Measurements from ENCODE around the gene HHATL. TPM values are rescaled to one million over a fixed set of nuclear protein-coding genes. Genes with fewer than 3 reads are reported as not detected.

Gene HHATL
- total and polyA plus RNA-seq, 4 donors, result 1.4 to 1.5 TPM; not detected in 2

DNA sequence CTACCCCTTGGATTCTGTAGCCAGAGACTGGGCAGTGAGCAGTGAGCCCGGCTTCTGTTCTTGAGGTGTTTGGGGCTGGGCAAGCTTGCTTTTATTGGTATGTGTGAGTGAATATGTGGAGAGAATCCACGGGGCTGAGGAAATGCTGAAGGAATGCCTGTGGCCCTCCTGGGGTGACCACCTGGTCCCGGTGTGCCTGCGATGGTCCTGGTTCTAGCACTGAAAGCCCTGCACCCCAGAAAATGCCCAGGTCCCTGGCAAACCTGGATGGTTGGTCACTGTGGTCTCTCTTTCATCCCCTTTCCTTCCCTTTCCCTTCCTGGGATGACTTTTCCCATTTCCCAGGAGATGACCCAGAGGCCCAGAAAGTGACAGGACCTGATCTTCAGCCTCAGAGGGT, 44.9 kb downstream of the HHATL start:
- peaks cover 0 to 2% of the 10 kb centered on the region in 2 donors for H3K36me3 ChIP-seq (ENCODE audit: control insufficient read depth in 1 of 2, insufficient read depth in 2 of 2, low read length in 1 of 2)
- no peak for DNase-seq
- no peaks in the 10 kb centered on the region for H3K27me3 ChIP-seq (ENCODE audit: control insufficient read depth in 1 of 2, insufficient read depth in 2 of 2, low read length in 1 of 2)
- no peak for ATAC-seq (ENCODE audit: low FRiP score)
- H3K4me3 ChIP-seq (ENCODE audit: low read length in 2 of 2), result no peak overlapping the region
- H3K9me3 ChIP-seq (ENCODE audit: control insufficient read depth, low read length), result no peaks in the 10 kb centered on the region
- no peak overlapping the region for H3K27ac ChIP-seq (ENCODE audit: low read depth in 1 of 2, low read length in 2 of 2)
- no peaks in the 10 kb centered on the region for H3K4me1 ChIP-seq (ENCODE audit: control insufficient read depth in 1 of 2, insufficient read depth in 2 of 2, low read length in 2 of 2)
- 76 to 82% methylated on average over 4 of the region's 4 CpGs for WGBS, 2 donors
- intact Hi-C loops (cut with DNase I), result no loop called here

DNA sequence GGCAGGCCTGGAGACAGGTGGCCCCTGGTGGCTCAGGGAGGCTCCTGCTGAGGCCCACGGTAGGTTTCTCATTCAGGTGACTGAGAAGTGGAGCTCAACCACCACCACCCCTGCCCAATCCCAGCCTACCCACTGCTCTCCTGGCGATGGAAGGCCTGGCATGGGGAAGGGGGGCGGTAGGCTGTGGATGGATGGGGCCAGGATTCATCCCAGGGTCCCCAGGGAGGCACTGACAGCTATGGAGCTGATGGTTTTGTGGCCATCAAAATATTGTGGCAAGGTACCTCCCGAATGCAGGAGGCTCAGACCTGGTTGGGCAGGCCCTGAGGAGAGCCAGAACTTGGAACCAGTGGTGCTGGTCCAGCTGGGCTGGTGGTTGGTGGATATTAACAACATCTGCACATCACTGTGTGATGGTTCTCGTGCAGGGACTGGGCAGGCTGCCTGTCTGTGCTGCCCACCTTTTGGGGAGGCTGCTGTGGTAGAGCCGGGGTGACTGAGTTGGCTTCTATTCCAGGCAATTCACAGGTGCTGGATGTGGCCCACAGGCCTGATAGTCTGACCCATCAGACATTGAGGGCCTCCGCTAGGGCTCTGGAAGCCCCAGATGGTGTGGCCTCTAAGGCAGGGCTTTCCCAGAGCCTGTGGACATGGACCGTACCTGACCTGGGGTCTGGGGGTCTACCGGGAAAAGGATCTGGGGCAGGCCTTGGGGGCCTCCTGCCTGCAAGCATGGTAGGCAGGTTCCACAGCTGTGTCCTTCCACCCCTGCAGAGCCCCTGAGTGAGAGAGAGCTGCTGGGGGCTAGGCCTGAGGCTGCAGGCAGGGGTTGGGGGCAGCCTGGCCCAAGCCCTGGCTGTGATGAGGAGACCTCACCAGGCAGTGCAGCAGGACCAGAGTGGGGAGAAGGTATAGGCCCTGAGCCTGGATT, 45.7 kb downstream of the HHATL start:
- Histone ChIP-seq H3K27me3 (ENCODE audit: control insufficient read depth in 1 of 2, insufficient read depth in 2 of 2, low read length in 1 of 2) (no peaks in the 10 kb centered on the region), H3K4me3 (ENCODE audit: low read length in 2 of 2) (no peak overlapping the region), H3K27ac (ENCODE audit: low read depth in 1 of 2, low read length in 2 of 2) (peak overlapping the region in 1 of 2 donors; percentile 13), H3K4me1 (ENCODE audit: control insufficient read depth in 1 of 2, insufficient read depth in 2 of 2, low read length in 2 of 2) (no peaks in the 10 kb centered on the region), H3K9me3 (ENCODE audit: control insufficient read depth, low read length) (no peaks in the 10 kb centered on the region), H3K36me3 (ENCODE audit: control insufficient read depth in 1 of 2, insufficient read depth in 2 of 2, low read length in 1 of 2) (peaks cover 0 to 2% of the 10 kb centered on the region in 2 donors)
- ATAC-seq (ENCODE audit: low FRiP score), result no peak
- intact Hi-C loops (cut with DNase I), result no loop called here
- 70 to 74% methylated on average over 9 of the region's 9 CpGs for WGBS, 2 donors
- no peak for DNase-seq

- no peak for ATAC-seq (ENCODE audit: low FRiP score)
These were observed 46.5 kb downstream of the HHATL start for GRCh38 chr3:42655980-42656679.

GRCh38 chr3:42655331-42655888, 47.2 kb downstream of the HHATL start:
- DNase-seq (peak in 1 of 2 donors; percentile 66), ATAC-seq (ENCODE audit: low FRiP score) (no peak)
- H3K27me3 ChIP-seq (ENCODE audit: control insufficient read depth in 1 of 2, insufficient read depth in 2 of 2, low read length in 1 of 2), result no peaks in the 10 kb centered on the region
- intact Hi-C loops (cut with DNase I), result loop anchor here in 1 of 2 donors (2.0 kb wide), 1 partner anchor 87 kb away; no protein-coding TSS in a partner anchor
- peaks cover 0 to 2% of the 10 kb centered on the region in 2 donors for H3K36me3 ChIP-seq (ENCODE audit: control insufficient read depth in 1 of 2, insufficient read depth in 2 of 2, low read length in 1 of 2)
- no peaks in the 10 kb centered on the region for H3K9me3 ChIP-seq (ENCODE audit: control insufficient read depth, low read length)
- WGBS, 2 donors, result 7% methylated on average over 4 of the region's 4 CpGs
- peak overlapping the region in 1 of 2 donors; percentile 90 for H3K27ac ChIP-seq (ENCODE audit: low read depth in 1 of 2, low read length in 2 of 2)
- H3K4me1 ChIP-seq (ENCODE audit: control insufficient read depth in 1 of 2, insufficient read depth in 2 of 2, low read length in 2 of 2), result no peaks in the 10 kb centered on the region
- peak overlapping the region; percentile 51 to 68 for H3K4me3 ChIP-seq (ENCODE audit: low read length in 2 of 2)

More at GRCh38 chr3:42655980-42656679, 46.5 kb downstream of the HHATL start:
- intact Hi-C loops (cut with DNase I), result loop anchor here in 1 of 2 donors (2.0 kb wide), 1 partner anchor 87 kb away; no protein-coding TSS in a partner anchor
- Histone ChIP-seq H3K9me3 (ENCODE audit: control insufficient read depth, low read length) (no peaks in the 10 kb centered on the region), H3K27ac (ENCODE audit: low read depth in 1 of 2, low read length in 2 of 2) (peak overlapping the region in 1 of 2 donors; percentile 90), H3K36me3 (ENCODE audit: control insufficient read depth in 1 of 2, insufficient read depth in 2 of 2, low read length in 1 of 2) (peaks cover 0 to 2% of the 10 kb centered on the region in 2 donors), H3K27me3 (ENCODE audit: control insufficient read depth in 1 of 2, insufficient read depth in 2 of 2, low read length in 1 of 2) (no peaks in the 10 kb centered on the region), H3K4me1 (ENCODE audit: control insufficient read depth in 1 of 2, insufficient read depth in 2 of 2, low read length in 2 of 2) (no peaks in the 10 kb centered on the region), H3K4me3 (ENCODE audit: low read length in 2 of 2) (no peak overlapping the region)
- 64 to 66% methylated on average over 6 of the region's 6 CpGs for WGBS, 2 donors
- DNase-seq, result peak in 1 of 2 donors; percentile 76

GRCh38 chr3:42654331-42655201, 48.0 kb downstream of the HHATL start:
- DNase-seq (peak; percentile 81 to 91), ATAC-seq (ENCODE audit: low FRiP score) (peak; percentile 43)
- Histone ChIP-seq H3K27ac (ENCODE audit: low read depth in 1 of 2, low read length in 2 of 2) (peak overlapping the region; percentile 90 to 93), H3K36me3 (ENCODE audit: control insufficient read depth in 1 of 2, insufficient read depth in 2 of 2, low read length in 1 of 2) (peaks cover 0 to under 1% of the 10 kb centered on the region in 2 donors), H3K4me3 (ENCODE audit: low read length in 2 of 2) (peak overlapping the region; percentile 51 to 68), H3K4me1 (ENCODE audit: control insufficient read depth in 1 of 2, insufficient read depth in 2 of 2, low read length in 2 of 2) (no peaks in the 10 kb centered on the region), H3K27me3 (ENCODE audit: control insufficient read depth in 1 of 2, insufficient read depth in 2 of 2, low read length in 1 of 2) (no peaks in the 10 kb centered on the region), H3K9me3 (ENCODE audit: control insufficient read depth, low read length) (no peaks in the 10 kb centered on the region)
- intact Hi-C loops (cut with DNase I), result loop anchor here (2.0 to 5.0 kb wide), 2 partner anchors 52 to 88 kb away; partner anchors contain the start of gene NKTR (in 1 of the 2)
- 1% methylated on average over 42 to 94 of the region's 94 CpGs for WGBS, 2 donors

- H3K9me3 ChIP-seq (ENCODE audit: control insufficient read depth, low read length), result no peaks in the 10 kb centered on the region
- peak; percentile 57 for ATAC-seq (ENCODE audit: low FRiP score)
- peaks cover 0 to under 1% of the 10 kb centered on the region in 2 donors for H3K4me1 ChIP-seq (ENCODE audit: control insufficient read depth in 1 of 2, insufficient read depth in 2 of 2, low read length in 2 of 2)
- no peaks in the 10 kb centered on the region for H3K27me3 ChIP-seq (ENCODE audit: control insufficient read depth in 1 of 2, insufficient read depth in 2 of 2, low read length in 1 of 2)
- H3K36me3 ChIP-seq (ENCODE audit: control insufficient read depth in 1 of 2, insufficient read depth in 2 of 2, low read length in 1 of 2), result no peaks in the 10 kb centered on the region
- peak; percentile 88 to 92 for DNase-seq
- intact Hi-C loops (cut with DNase I), result loop anchor here (2.0 to 5.0 kb wide), 3 partner anchors 51 to 91 kb away; partner anchors contain the start of gene NKTR (in 1 of the 2)
- H3K27ac ChIP-seq (ENCODE audit: low read depth in 1 of 2, low read length in 2 of 2), result peak within 1 kb of the TSS; percentile 93 to 94
- peak within 1 kb of the TSS; percentile 51 to 68 for H3K4me3 ChIP-seq (ENCODE audit: low read length in 2 of 2)
- WGBS, 2 donors, result 1% methylated on average over 21 to 31 of the region's 31 CpGs
These were observed 48.9 kb downstream of the HHATL start, which contains the start of gene ZBTB47 for GRCh38 chr3:42653560-42654330. ZBTB47 (plus strand) TSS chr3:42653697; CDS start chr3:42658356, 4,659 bp downstream.

- peaks cover 0 to 2% of the 10 kb centered on the region in 2 donors for H3K4me1 ChIP-seq (ENCODE audit: control insufficient read depth in 1 of 2, insufficient read depth in 2 of 2, low read length in 2 of 2)
- H3K36me3 ChIP-seq (ENCODE audit: control insufficient read depth in 1 of 2, insufficient read depth in 2 of 2, low read length in 1 of 2), result no peaks in the 10 kb centered on the region
- no peak for DNase-seq
- peak overlapping the region in 1 of 2 donors; percentile 94 for H3K27ac ChIP-seq (ENCODE audit: low read depth in 1 of 2, low read length in 2 of 2)
- WGBS, 2 donors, result 3 to 9% methylated on average over 3 of the region's 3 CpGs
- peak overlapping the region; percentile 51 to 68 for H3K4me3 ChIP-seq (ENCODE audit: low read length in 2 of 2)
- ATAC-seq (ENCODE audit: low FRiP score), result peak; percentile 57
- no peaks in the 10 kb centered on the region for H3K27me3 ChIP-seq (ENCODE audit: control insufficient read depth in 1 of 2, insufficient read depth in 2 of 2, low read length in 1 of 2)
- intact Hi-C loops (cut with DNase I), result loop anchor here in 1 of 2 donors (2.0 to 5.0 kb wide), 2 partner anchors 51 to 92 kb away; partner anchors contain the start of gene NKTR
- no peaks in the 10 kb centered on the region for H3K9me3 ChIP-seq (ENCODE audit: control insufficient read depth, low read length)
These were observed 49.4 kb downstream of the HHATL start for GRCh38 chr3:42653303-42653559.

Measured in aorta (tissue), 5 donors.